Measurements from ENCODE around the gene TAF1B.
"Not testable (repeated sequence)": the region's sequence is repeated elsewhere in the genome, so short reads cannot be mapped to it uniquely, and the experiment has no call there.

Gene TAF1B

DNA sequence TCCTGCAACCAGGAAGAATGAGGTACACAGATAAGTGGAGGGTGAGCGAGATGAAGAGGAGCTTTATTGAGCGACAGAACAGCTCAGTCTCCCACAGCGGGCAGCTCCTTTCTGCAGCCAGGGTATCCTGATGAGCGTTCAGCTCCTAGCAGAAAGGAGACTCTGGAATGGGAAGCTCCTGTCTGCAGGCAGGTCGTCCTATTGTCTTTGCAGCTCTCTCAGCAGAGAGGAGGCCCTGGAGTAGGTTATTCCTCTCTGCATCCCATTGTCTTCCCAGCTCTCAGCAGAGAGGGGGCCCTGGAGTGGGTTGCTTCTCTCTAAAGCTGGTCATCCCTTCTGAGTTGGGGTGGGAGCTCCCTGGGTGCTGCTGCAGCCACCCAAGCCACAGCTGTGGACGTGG is 41.2 kb downstream of the TAF1B start:
- no peak for DNase-seq (ENCODE audit: low read depth)

GRCh38 chr2:9885036-9885684 is 41.9 kb downstream of the TAF1B start:
- DNase-seq (ENCODE audit: low read depth) = no peak

GRCh38 chr2:9887513-9887912 is 44.2 kb downstream of the TAF1B start:
- no peak for DNase-seq (ENCODE audit: low read depth)

DNA sequence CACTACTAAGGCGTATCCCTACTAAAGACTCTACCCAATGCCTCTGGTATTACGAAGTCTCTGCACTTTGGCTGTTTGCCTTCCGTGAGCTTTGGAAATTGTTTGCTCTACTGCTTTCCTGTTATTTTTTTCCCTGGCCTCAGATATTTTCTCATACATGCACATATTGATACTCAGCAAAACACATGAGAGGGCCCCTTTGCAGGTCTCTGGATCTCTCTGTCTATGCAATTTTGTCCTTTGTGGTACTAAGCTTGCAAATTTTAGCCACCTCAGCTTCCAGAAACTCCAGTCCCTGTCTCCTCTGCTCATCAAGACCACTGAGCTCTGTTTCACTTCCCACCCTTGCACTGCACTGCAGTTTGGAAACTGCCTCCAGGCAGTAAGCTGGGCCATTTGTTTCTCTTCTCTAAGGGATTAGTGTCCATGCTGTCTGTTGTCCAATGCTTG is 46.6 kb downstream of the TAF1B start:
- DNase-seq (ENCODE audit: low read depth) = no peak

GRCh38 chr2:9892236-9892635 is 49.0 kb downstream of the TAF1B start:
- DNase-seq (ENCODE audit: low read depth) = no peak

DNA sequence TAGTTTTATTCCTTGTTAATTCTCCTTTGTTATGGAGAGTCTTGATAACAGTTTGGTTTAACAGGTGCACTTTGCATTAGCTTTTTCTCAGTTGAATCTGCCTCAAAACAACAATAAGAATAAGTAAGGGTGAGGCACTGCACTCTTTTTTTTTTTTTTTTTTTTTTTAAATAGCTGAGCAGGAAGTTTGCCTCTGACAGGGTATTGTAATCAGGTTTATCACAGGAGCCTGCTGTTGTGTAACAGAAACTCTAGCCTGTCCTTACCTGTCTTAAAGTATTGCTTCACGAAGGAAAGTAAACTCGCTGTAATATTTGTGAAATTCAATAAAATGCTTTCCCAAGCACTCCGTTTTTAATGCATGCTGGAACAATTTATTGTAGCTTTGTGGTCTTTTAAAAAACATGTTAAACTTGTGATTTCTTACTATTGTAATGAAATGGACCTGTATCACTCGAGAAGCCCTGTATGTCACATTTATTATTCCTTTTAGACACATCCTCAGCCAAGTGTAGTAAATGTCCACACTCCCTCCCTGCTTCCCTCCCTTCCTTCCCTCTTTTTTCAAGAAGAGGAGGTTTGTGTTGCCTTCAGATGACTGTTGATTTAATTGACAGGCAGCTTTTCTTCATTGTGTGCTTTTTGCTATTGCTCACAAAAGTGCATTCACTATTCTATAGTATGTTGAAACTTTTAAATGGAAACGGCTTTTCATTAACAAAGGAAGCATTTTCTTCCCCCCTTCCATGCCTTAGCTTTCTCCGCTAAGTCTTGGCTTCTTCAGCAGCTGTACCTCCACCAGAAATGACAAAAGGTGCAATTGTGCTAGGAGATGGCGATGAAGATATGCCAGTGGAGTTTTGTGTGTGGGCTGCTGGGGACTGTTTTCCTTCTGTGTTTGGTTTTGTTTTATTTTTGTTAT is 52.7 kb downstream of the TAF1B start:
- DNase-seq (ENCODE audit: low read depth) = no peak

GRCh38 chr2:9897331-9897737 is 54.1 kb downstream of the TAF1B start:
- no peak for DNase-seq (ENCODE audit: low read depth)

DNA sequence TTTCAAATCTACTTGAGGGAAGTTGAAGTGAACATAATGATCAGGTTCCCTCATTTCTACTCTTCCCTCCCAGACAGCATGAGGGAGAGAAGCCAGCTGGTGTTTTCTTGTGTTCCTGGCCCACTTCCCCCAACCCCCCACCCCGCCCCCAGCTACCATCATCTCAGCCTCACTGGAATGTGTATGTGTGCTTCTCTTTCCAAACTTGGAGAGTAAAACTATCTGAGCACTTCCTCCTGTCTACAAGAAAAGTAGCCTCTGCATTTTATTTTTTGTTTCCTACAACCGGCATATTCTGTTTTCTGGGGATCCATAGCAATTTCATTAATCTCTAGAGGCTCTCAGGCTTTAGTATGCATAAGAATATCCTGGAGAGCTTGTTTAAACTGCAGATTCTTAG is 54.6 kb downstream of the TAF1B start:
- no peak for DNase-seq (ENCODE audit: low read depth)

- no peak for DNase-seq (ENCODE audit: low read depth)
These were observed 62.1 kb downstream of the TAF1B start for GRCh38 chr2:9905413-9905812.

DNA sequence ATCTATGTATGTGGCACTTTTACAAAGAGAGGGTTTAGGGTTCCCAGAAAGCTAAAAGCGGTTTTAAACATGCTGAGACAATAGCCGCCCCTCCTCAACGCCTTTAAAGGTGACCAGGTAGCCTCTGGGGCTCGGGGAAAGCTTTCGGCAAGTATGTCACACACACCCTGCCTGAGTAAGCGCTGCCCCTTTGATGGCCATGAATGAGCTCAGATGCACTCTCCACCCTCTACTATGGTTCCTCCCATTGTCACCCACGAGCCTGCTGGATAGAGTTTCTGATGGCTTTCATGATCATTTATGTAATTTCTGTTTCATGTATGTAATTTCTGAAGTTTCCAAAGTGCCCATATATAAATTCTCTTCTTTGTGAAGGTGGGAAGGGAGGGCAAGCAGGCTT is 64.1 kb downstream of the TAF1B start:
- no peak for DNase-seq (ENCODE audit: low read depth)

GRCh38 chr2:9908639-9909038 is 65.4 kb downstream of the TAF1B start:
- DNase-seq (ENCODE audit: low read depth) = no peak

GRCh38 chr2:9909106-9909505 is 65.8 kb downstream of the TAF1B start:
- DNase-seq (ENCODE audit: low read depth) = no peak

DNA sequence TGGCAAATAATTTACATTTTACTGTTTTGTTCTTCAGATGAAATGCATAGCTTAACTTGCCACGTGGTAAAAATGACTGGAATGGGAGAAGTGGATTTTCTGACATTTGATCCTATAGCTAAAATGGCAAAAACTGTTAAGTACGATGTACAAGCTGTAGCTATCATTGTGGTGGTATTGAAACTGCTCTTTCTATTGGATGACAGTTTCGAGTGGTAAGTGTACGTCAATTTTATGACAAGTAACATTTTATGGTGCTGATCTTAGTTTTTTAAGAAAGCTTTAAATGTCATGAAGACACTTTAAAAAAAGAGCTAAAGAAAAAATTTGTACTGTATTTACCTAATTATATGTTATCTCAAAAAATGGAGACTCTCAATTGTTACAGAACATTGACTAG is 67.4 kb downstream of the TAF1B start:
- no peak for DNase-seq (ENCODE audit: low read depth)

GRCh38 chr2:9912468-9912867 is 69.2 kb downstream of the TAF1B start:
- DNase-seq (ENCODE audit: low read depth) = no peak

DNA sequence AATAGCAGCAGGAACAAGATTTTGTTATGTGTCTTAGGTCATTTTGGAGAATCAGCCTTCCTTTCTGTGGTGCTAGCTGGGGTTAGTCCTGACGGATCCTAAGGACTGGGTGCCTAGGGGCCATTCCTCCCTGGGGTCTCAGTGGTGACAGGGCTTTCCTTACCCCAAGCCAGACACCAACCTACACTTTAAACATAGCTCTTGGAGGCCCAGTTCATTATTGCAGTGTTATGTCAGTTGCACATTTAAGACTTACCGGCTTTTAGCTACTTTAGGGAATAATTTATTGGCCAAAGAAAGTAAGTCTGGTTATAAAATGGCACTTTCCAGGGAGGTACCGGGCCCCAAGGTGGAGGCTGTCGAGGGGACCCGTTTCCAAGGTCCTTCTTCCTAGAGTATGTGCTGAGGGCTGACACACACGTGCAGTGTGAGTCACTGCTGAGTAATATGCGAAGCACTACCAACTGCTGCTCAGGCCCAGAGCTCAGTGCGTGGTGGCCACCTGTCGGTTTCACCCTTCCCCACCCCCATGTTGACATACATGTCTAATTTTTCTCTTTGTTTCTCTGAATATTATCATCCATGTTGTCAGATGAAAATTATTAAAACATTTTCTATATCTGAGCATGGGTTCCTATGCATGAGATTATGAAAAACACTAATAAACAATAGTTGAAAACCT is 71.3 kb downstream of the TAF1B start:
- no peak for DNase-seq (ENCODE audit: low read depth)

GRCh38 chr2:9918275-9918674 is 75.0 kb downstream of the TAF1B start:
- no peak for DNase-seq (ENCODE audit: low read depth)

DNA sequence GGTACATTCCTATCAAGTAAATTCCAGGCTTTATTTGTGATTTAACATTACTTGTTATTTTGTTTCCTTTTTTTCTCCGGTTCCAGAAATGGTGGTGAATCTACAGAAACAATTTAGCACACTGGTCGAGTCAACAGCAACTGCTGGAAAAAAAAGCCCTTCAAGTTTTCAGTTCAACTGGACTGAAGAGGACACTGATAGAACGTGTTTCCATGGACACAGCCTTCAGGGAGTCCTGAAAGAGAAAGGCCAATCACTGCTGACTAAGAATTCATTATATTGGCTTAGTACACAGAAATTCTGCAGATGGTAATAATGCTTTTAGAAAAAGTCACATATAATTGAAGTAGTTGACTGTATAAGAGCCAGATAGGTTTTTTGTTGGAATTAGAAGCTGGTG is 76.2 kb downstream of the TAF1B start:
- DNase-seq (ENCODE audit: low read depth) = no peak

DNA sequence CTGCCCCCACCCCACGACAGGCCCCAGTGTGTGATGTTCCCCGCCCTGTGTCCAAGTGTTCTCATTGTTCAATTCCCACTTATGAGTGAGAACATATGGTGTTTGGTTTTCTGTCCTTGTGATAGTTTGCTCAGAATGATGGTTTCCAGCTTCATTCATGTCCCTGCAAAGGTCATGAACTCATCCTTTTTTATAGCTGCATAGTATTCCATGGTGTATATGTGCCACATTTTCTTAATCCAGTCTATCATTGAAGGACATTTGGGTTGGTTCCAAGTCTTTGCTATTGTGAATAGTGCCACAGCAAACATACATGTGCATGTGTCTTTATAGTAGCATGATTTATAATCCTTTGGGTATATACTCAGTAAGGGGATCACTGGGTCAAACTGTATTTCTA is 83.7 kb downstream of the TAF1B start:
- DNase-seq (ENCODE audit: low read depth) = not testable (repeated sequence)

- DNase-seq (ENCODE audit: low read depth) = no peak
These were observed 94.0 kb downstream of the TAF1B start for GRCh38 chr2:9937258-9937657.

- DNase-seq (ENCODE audit: low read depth) = no peak
These were observed 94.7 kb downstream of the TAF1B start for GRCh38 chr2:9937968-9938367.

DNA sequence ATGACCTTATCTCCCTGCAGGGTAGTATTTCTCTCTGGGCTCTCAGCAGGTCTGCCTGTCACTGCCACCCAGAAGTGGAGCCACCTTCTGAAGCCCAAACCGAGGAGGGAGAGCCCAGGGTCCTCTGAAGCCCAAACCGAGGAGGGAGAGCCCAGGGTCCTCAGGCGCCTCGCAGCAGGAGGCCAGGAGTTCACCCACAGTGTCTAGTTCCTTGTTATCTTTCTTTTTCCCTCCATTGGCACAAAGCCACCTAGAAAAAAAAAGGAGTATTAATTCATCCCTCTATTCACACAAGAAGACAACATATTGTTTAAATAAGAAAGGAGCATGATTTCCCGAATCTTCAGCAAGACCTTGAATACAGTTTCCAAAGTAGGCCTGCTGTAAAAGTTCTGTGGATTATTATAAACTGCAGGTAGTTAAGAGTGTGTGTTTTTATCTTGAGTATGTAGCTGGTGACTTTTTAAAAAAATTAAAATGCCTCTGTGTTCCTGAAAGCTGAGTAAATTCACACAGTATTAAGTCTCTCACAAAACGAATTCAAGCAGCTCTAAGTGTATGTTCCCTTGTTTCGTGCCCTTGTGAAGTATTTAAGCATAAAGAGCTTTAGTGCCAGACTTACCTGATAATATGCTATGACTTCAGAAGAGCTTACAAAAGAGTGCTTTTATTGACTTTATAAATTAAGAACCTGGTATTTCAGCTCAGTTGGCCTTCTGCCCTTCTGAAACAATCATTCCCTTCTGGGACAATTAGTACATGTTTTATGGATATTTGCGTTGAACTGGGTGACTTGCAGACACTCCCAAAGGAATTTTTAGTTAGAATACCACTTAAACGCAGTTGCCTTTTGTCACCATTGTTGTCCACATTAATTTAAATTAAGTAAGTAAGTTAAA is 96.6 kb downstream of the TAF1B start:
- DNase-seq (ENCODE audit: low read depth) = no peak

Measured in stimulated activated CD8-positive, alpha-beta memory T cell treated with anti-CD3 and anti-CD28 coated beads, Interleukin-12 subunit alpha, Interleukin-12 subunit beta, amount 100 ng/mL, for 1 hour (primary cell).